B cell (primary cell): ENCODE measurements around the gene RPL18.

ENCODE experiments used
- CTCF ChIP-seq: fragments of 200-600 bp; IDR thresholded peaks from one replicate; pipeline ENCODE4 v1.8.0; 2022; ENCODE audit warnings: antibody characterized with exemption, mild to moderate bottlenecking
- EZH2 ChIP-seq: IDR thresholded peaks from 2 replicates; pipeline ENCODE4 v1.6.1; 2012; ENCODE audit warnings: borderline replicate concordance, low read depth, mild to moderate bottlenecking, moderate library complexity, low read length; ENCODE audit not compliant: insufficient read depth, poor library complexity, severe bottlenecking

- TF ChIP-seq CTCF = no peak
- no peak for TF ChIP-seq EZH2
Observed at GRCh38 chr19:48635966-48636858, 17.2 kb upstream of the RPL18 start.
